CD4-positive, alpha-beta memory T cell (primary cell): ENCODE data around the gene MOB3C. TPM values are rescaled to one million over a fixed set of nuclear protein-coding genes. Genes with fewer than 3 reads are reported as not detected.
A peak's percentile ranks its signal among the peaks of the same experiment; 100 is the strongest.

Source experiments
- CTCF ChIA-PET: fragments of 350-600 bp; sonication (Branson Sonifier 250); formaldehyde crosslinking; loops from one replicate; lab custom pipeline; 2021; ENCODE audit warnings: inconsistent platforms; ENCODE audit not compliant: partially characterized antibody; lab: Charles Lee
- POLR2A ChIA-PET: fragments of 350-600 bp; sonication (Branson Sonifier 250); formaldehyde crosslinking; loops from one replicate; lab custom pipeline; 2021; ENCODE audit not compliant: partially characterized antibody; lab: Charles Lee
- DNase-seq, 5 donors: peaks; one replicate each; pipeline versions ENCODE4 v3.0.0 to v3.0.0-alpha.2; 2020 to 2022; ENCODE audit warnings: mixed read lengths in 1 of 5
- H3K27ac ChIP-seq: one replicate; pipeline ENCODE4 v1.7.0; 2013; ENCODE audit warnings: low read depth, low read length
- H3K27me3 ChIP-seq: 2 replicates; pipeline ENCODE4 v1.7.0; 2013; ENCODE audit warnings: mild to moderate bottlenecking, low read length, moderate library complexity; ENCODE audit not compliant: insufficient read depth
- H3K36me3 ChIP-seq: 2 replicates; pipeline ENCODE4 v1.7.0; 2013; ENCODE audit warnings: mild to moderate bottlenecking, low read length, moderate library complexity; ENCODE audit not compliant: insufficient read depth
- H3K4me1 ChIP-seq: 2 replicates; pipeline ENCODE4 v1.7.0; 2013; ENCODE audit warnings: mild to moderate bottlenecking, low read length, moderate library complexity; ENCODE audit not compliant: insufficient read depth
- H3K4me3 ChIP-seq, 2 donors: one replicate each; pipeline ENCODE4 v1.7.0; 2013; ENCODE audit warnings: low read length in 2 of 2, mild to moderate bottlenecking in 1 of 2
- H3K9me3 ChIP-seq, 2 donors: one replicate each; pipeline ENCODE4 v1.7.0; 2013; ENCODE audit warnings: low read length in 2 of 2, control low read depth in 1 of 2; ENCODE audit not compliant: control insufficient read depth in 1 of 2
- H3K27ac Mint-ChIP-seq, 7 donors: one replicate each; pipeline ENCODE4 v1.8.0; 2020 to 2021; ENCODE audit warnings: mixed read lengths in 7 of 7, mild to moderate bottlenecking in 6 of 7, inconsistent platforms in 3 of 7, moderate library complexity in 3 of 7
- H3K27me3 Mint-ChIP-seq, 2 donors: one replicate each; pipeline ENCODE4 v1.8.0; 2020 to 2021; ENCODE audit warnings: mixed read lengths in 2 of 2
- H3K36me3 Mint-ChIP-seq, 2 donors: one replicate each; pipeline ENCODE4 v1.8.0; 2020 to 2021; ENCODE audit warnings: mixed read lengths in 2 of 2, inconsistent platforms in 1 of 2, mild to moderate bottlenecking in 1 of 2
- H3K4me1 Mint-ChIP-seq, 4 donors: one replicate each; pipeline ENCODE4 v1.8.0; 2020 to 2021; ENCODE audit warnings: mixed read lengths in 4 of 4, mild to moderate bottlenecking in 1 of 4
- H3K4me3 Mint-ChIP-seq, 8 donors: one replicate each; pipeline ENCODE4 v1.8.0; 2020 to 2021; ENCODE audit warnings: mixed read lengths in 8 of 8, mild to moderate bottlenecking in 7 of 8, moderate library complexity in 6 of 8, inconsistent platforms in 3 of 8
- H3K9me3 Mint-ChIP-seq, 8 donors: one replicate each; pipeline ENCODE4 v1.8.0; 2020 to 2021; ENCODE audit warnings: mixed read lengths in 8 of 8, mild to moderate bottlenecking in 5 of 8, inconsistent platforms in 3 of 8, moderate library complexity in 1 of 8
- intact Hi-C: fragments of 100-400 bp; cut with micrococcal nuclease; formaldehyde crosslinking; loops from one replicate; pipeline ENCODE4 v1.15.1; 2023
- polyA plus RNA-seq, 2 donors: library from polyadenylated mRNA; unstranded; fragments of 300-500 nt; fragmentation: Illumina TruSeq; gene quantifications; one replicate each; pipeline ENCODE4 v1.2.3, GENCODE V29; 2021
- total RNA-seq, 2 experiments: library from RNA; stranded (reverse); gene quantifications; one replicate each; pipeline ENCODE4 v1.2.3, GENCODE V29; 2021

Gene MOB3C
- total and polyA plus RNA-seq, 4 experiments from 2014 or later, result 9.8 to 29.5 (median 23.5) TPM

DNA sequence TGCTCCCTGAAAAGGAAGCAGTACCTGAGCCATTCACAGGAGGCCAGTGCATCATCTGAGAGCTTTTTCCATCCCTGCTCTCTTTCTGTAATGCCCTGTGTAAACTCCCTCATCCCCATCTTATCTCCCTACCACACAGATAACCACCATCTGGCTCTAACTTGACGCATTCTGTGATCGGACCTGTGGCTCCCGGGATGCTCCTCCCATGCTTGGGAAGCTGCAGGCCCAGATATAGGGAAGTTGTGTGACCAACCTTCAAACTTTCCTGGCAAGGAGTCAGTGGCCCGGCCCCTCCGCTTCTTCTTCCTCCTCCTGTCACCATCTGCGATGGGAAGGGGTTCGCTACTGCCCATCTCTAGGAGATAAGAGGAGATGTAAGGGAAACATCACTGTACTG lies 33.6 kb downstream of the MOB3C start:
- Mint-ChIP-seq H3K27ac (peak overlapping the region in 5 of 7 donors; percentile 47 to 94 (median 73)), H3K4me1 (peaks cover 17 to 40% (median 27%) of the 10 kb centered on the region in 4 donors), H3K9me3 (no peaks in the 10 kb centered on the region), H3K27me3 (no peaks in the 10 kb centered on the region), H3K4me3 (peak overlapping the region in 1 of 8 donors; percentile 34), H3K36me3 (peaks cover 50 to 68% of the 10 kb centered on the region in 2 donors)
- ChIA-PET CTCF (interaction anchor here (3.0 kb wide), 1 partner anchor 22 kb away, joined by 8 read pairs; the partner anchor contains the start of gene MKNK1), POLR2A (interaction anchor here (0.5 to 1.6 kb wide), 2 partner anchors 19 to 22 kb away, joined by 3 to 4 read pairs; no protein-coding TSS in a partner anchor)
- Histone ChIP-seq H3K36me3 (peaks cover 16% of the 10 kb centered on the region), H3K9me3 (no peaks in the 10 kb centered on the region), H3K4me1 (peaks cover 32% of the 10 kb centered on the region), H3K4me3 (no peak overlapping the region), H3K27ac (no peak overlapping the region), H3K27me3 (no peaks in the 10 kb centered on the region)
- intact Hi-C loops, result no loop called here
- DNase-seq, result no peak

DNA sequence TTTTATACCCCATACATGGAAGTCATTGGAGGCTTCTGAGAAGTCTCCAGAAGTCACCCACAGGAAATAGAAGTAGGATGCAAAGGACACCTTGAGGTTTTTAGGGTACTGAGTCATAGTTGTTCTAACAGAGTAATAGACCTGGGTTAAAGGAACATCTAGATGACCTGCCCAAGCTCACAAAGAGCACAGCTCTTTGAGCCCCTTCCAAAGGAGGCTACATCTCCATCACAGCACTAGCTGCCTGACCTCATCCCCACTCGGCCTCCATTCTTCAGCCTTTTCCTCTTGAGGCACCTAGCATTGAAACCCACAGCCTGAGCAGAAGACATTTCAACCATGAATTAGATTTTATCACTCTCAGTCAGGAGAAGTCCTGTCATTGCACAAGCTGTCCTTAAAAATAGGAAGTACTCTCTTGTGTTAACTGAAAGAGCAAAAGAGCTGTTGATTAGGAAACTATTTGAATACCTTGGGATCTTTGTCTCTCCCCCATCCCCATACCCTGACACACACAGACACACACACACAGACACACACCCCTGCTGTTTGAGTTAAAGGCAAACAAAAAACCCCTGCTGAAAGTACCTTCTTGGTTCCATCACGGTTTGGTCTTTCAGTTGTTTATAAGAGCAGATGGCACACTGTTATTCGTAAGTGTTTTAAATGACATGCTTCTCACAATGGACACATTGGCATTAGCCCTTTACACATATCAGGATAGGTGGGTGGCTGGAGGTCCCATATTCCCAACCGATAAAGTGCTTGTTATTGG lies 34.7 kb downstream of the MOB3C start:
- CTCF ChIA-PET, result interaction anchor here (1.1 kb wide), 1 partner anchor 14 kb away, joined by 3 read pairs; no protein-coding TSS in a partner anchor
- Mint-ChIP-seq H3K4me1 (peaks cover 17 to 40% (median 27%) of the 10 kb centered on the region in 4 donors), H3K27ac (peak overlapping the region; percentile 31 to 97 (median 89)), H3K36me3 (peaks cover 58 to 69% of the 10 kb centered on the region in 2 donors), H3K9me3 (no peaks in the 10 kb centered on the region), H3K4me3 (peak overlapping the region in 7 of 8 donors; percentile 53 to 84 (median 72)), H3K27me3 (no peaks in the 10 kb centered on the region)
- Histone ChIP-seq H3K36me3 (peaks cover 20% of the 10 kb centered on the region), H3K4me1 (peaks cover 32% of the 10 kb centered on the region), H3K4me3 (no peak overlapping the region), H3K9me3 (no peaks in the 10 kb centered on the region), H3K27ac (no peak overlapping the region), H3K27me3 (no peaks in the 10 kb centered on the region)
- DNase-seq, result peak in 2 of 5 donors; percentile 25 to 28
- intact Hi-C loops, result no loop called here
- POLR2A ChIA-PET, result interaction anchor here (1.0 to 1.6 kb wide), 3 partner anchors 20 to 34 kb away, joined by 3 to 4 read pairs (median 3); partner anchors contain the start of gene MKNK1

DNA sequence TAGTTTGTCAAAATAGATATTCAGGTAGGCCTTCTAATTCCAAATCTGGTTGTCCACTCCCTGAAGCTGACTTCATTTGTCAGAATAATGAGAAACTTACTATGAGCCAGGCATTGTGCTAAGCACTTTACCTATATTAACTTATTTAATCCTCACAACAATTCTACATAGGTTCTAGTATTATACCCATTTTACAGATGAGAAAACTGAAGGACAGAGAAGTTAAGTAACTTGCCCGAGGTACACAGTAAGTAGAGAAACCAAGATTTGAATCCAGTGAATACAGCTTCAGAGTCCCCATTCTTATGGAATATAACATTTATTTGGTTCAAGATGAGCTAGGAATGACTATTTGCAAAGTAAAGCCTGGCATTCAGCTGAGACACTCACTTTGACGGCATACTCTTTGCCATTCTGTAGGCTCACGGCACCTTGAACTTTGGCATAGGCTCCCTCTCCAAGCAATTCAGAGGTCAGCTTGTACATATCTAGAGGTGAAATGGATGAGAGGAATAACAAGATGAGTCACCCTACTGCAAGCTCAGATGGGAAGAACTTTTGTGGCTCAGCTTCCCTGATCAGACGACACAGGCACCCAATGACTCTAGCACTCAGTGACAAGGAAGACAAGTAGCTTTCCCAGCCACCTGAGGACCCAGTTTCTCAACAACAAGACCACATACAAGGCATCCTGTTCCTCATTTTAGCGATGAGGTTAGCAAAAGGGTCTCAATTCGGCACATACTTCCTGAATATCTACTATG lies 36.3 kb downstream of the MOB3C start:
- no peaks in the 10 kb centered on the region for H3K9me3 ChIP-seq
- peaks cover 32% of the 10 kb centered on the region for H3K4me1 ChIP-seq
- H3K27ac Mint-ChIP-seq, result peak overlapping the region in 4 of 7 donors; percentile 24 to 73 (median 32)
- intact Hi-C loops, result no loop called here
- peaks cover 28% of the 10 kb centered on the region for H3K36me3 ChIP-seq
- DNase-seq, result no peak
- peaks cover 17 to 40% (median 27%) of the 10 kb centered on the region in 4 donors for H3K4me1 Mint-ChIP-seq
- ChIA-PET POLR2A (interaction anchor here (1.5 kb wide), 1 partner anchor 36 kb away, joined by 3 read pairs; no protein-coding TSS in a partner anchor), CTCF (no interaction called here)
- peaks cover 58 to 76% of the 10 kb centered on the region in 2 donors for H3K36me3 Mint-ChIP-seq
- H3K27ac ChIP-seq, result no peak overlapping the region
- H3K27me3 Mint-ChIP-seq, result no peaks in the 10 kb centered on the region
- no peaks in the 10 kb centered on the region for H3K27me3 ChIP-seq
- peak overlapping the region in 2 of 8 donors; percentile 35 to 68 for H3K4me3 Mint-ChIP-seq
- no peak overlapping the region for H3K4me3 ChIP-seq
- H3K9me3 Mint-ChIP-seq, result no peaks in the 10 kb centered on the region

- CTCF ChIA-PET, result no interaction called here
- Histone ChIP-seq H3K4me1 (peaks cover 23% of the 10 kb centered on the region), H3K4me3 (no peak overlapping the region), H3K9me3 (no peaks in the 10 kb centered on the region), H3K27me3 (no peaks in the 10 kb centered on the region), H3K27ac (no peak overlapping the region), H3K36me3 (peaks cover 29% of the 10 kb centered on the region)
- peaks cover 18 to 29% (median 23%) of the 10 kb centered on the region in 4 donors for H3K4me1 Mint-ChIP-seq
- no peaks in the 10 kb centered on the region for H3K9me3 Mint-ChIP-seq
- H3K27ac Mint-ChIP-seq, result peak overlapping the region in 1 of 7 donors; percentile 60
- DNase-seq, result no peak
- H3K36me3 Mint-ChIP-seq, result peaks cover 55 to 67% of the 10 kb centered on the region in 2 donors
- H3K4me3 Mint-ChIP-seq, result no peak overlapping the region
- intact Hi-C loops, result no loop called here
- H3K27me3 Mint-ChIP-seq, result no peaks in the 10 kb centered on the region
- POLR2A ChIA-PET, result no interaction called here
Measured at GRCh38 chr1:46577671-46578070, 38.9 kb downstream of the MOB3C start.

GRCh38 chr1:46576596-46576995 lies 40.0 kb downstream of the MOB3C start:
- Histone ChIP-seq H3K4me3 (no peak overlapping the region), H3K27me3 (no peaks in the 10 kb centered on the region), H3K36me3 (peaks cover 29% of the 10 kb centered on the region), H3K9me3 (no peaks in the 10 kb centered on the region), H3K4me1 (peaks cover 12% of the 10 kb centered on the region), H3K27ac (no peak overlapping the region)
- intact Hi-C loops, result no loop called here
- H3K27ac Mint-ChIP-seq, result peak overlapping the region in 1 of 7 donors; percentile 59
- ChIA-PET CTCF (no interaction called here), POLR2A (no interaction called here)
- H3K4me1 Mint-ChIP-seq, result peaks cover 8 to 18% (median 13%) of the 10 kb centered on the region in 4 donors
- no peaks in the 10 kb centered on the region for H3K9me3 Mint-ChIP-seq
- no peak overlapping the region for H3K4me3 Mint-ChIP-seq
- peaks cover 49 to 59% of the 10 kb centered on the region in 2 donors for H3K36me3 Mint-ChIP-seq
- no peaks in the 10 kb centered on the region for H3K27me3 Mint-ChIP-seq
- no peak for DNase-seq

- Mint-ChIP-seq H3K27me3 (no peaks in the 10 kb centered on the region), H3K4me3 (no peak overlapping the region), H3K4me1 (peaks cover 4 to 10% (median 8%) of the 10 kb centered on the region in 4 donors), H3K9me3 (no peaks in the 10 kb centered on the region), H3K27ac (peak overlapping the region in 1 of 7 donors; percentile 25), H3K36me3 (peaks cover 43 to 58% of the 10 kb centered on the region in 2 donors)
- H3K27ac ChIP-seq, result no peak overlapping the region
- H3K27me3 ChIP-seq, result no peaks in the 10 kb centered on the region
- intact Hi-C loops, result no loop called here
- peaks cover 29% of the 10 kb centered on the region for H3K36me3 ChIP-seq
- H3K4me1 ChIP-seq, result peaks cover 4% of the 10 kb centered on the region
- POLR2A ChIA-PET, result no interaction called here
- DNase-seq, result no peak
- CTCF ChIA-PET, result no interaction called here
- no peak overlapping the region for H3K4me3 ChIP-seq
- no peaks in the 10 kb centered on the region for H3K9me3 ChIP-seq
Measured at GRCh38 chr1:46575778-46576177, 40.8 kb downstream of the MOB3C start.

DNA sequence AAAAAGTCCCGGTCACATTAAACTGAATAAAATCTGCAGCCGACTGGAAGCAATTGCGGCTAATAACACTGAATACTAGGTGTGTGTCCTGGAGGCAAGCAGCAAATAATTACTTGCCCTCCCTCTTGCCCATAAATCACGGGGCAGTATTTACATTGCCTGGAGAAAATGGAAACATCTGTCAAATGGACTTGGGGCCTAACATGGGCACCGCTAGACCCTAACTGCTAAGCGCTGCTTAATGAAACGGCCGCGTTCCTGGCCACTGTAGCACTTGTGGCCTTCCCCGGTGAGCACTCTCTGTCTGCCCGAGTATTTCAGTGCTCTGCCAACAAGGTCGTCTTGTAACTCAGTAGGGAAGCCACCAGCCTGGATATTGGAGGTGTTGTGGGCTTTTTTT lies 41.3 kb downstream of the MOB3C start:
- Histone ChIP-seq H3K27me3 (no peaks in the 10 kb centered on the region), H3K36me3 (peaks cover 29% of the 10 kb centered on the region), H3K4me1 (no peaks in the 10 kb centered on the region), H3K9me3 (no peaks in the 10 kb centered on the region), H3K27ac (no peak overlapping the region), H3K4me3 (no peak overlapping the region)
- peaks cover 0 to 5% (median 3%) of the 10 kb centered on the region in 4 donors for H3K4me1 Mint-ChIP-seq
- H3K36me3 Mint-ChIP-seq, result peaks cover 40 to 55% of the 10 kb centered on the region in 2 donors
- peak overlapping the region in 1 of 7 donors; percentile 25 for H3K27ac Mint-ChIP-seq
- no peaks in the 10 kb centered on the region for H3K27me3 Mint-ChIP-seq
- H3K9me3 Mint-ChIP-seq, result no peaks in the 10 kb centered on the region
- no peak for DNase-seq
- ChIA-PET POLR2A (no interaction called here), CTCF (no interaction called here)
- intact Hi-C loops, result no loop called here
- no peak overlapping the region for H3K4me3 Mint-ChIP-seq
